ENCODE measurements around the gene PPP1R9A.

DNA sequence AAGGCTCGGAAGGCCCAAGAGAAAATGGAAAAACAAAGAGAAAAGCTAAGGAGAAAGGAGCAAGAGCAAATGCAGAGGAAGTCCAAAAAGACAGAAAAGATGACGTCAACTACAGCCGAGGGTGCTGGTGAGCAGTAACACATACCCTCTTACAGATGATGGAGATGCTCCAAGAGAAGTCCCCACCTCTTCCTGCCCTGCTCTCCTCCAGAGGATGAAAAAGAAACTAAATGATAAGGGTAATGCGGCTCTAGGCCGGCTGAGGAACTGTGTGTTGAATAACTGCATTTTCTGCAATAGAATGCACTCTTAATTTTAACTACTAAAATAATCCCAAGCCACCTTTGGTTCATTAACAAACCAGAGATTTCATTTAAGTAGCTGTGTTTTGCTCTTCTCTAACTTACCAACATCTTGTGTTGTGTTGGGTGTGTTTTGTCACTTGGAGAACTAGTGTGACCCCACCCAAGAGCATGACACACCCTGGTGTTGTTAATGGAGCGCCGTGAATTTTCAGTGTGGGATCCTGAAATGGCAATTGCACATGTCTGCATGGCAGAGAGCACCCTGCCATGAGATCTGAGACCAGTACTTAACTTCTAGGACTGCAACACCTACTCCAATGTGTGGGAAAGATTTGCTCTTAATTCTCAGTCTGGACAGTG, 382.9 kb downstream of the PPP1R9A start:
- TF ChIP-seq POLR2A (IDR thresholded peaks at IDR 0.05; ENCODE audit: low read depth, low read length) (no peak), CREB1 (IDR thresholded peaks at IDR 0.05; ENCODE audit: low read depth) (no peak), STAT1 (conservative IDR thresholded peaks at IDR 0.05) (no peak), SMC3 (IDR thresholded peaks at IDR 0.05; ENCODE audit: borderline replicate concordance, low read length) (no peak), JUND (IDR thresholded peaks at IDR 0.05; ENCODE audit: low read depth, low read length) (no peak), TARDBP (IDR thresholded peaks at IDR 0.05; ENCODE audit: borderline replicate concordance) (no peak)
- TF ChIP-seq, protein P1, sequence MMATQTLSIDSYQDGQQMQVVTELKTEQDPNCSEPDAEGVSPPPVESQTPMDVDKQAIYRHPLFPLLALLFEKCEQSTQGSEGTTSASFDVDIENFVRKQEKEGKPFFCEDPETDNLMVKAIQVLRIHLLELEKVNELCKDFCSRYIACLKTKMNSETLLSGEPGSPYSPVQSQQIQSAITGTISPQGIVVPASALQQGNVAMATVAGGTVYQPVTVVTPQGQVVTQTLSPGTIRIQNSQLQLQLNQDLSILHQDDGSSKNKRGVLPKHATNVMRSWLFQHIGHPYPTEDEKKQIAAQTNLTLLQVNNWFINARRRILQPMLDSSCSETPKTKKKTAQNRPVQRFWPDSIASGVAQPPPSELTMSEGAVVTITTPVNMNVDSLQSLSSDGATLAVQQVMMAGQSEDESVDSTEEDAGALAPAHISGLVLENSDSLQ (IDR thresholded peaks at IDR 0.05), result no peak
- TF ChIP-seq, protein P2, sequence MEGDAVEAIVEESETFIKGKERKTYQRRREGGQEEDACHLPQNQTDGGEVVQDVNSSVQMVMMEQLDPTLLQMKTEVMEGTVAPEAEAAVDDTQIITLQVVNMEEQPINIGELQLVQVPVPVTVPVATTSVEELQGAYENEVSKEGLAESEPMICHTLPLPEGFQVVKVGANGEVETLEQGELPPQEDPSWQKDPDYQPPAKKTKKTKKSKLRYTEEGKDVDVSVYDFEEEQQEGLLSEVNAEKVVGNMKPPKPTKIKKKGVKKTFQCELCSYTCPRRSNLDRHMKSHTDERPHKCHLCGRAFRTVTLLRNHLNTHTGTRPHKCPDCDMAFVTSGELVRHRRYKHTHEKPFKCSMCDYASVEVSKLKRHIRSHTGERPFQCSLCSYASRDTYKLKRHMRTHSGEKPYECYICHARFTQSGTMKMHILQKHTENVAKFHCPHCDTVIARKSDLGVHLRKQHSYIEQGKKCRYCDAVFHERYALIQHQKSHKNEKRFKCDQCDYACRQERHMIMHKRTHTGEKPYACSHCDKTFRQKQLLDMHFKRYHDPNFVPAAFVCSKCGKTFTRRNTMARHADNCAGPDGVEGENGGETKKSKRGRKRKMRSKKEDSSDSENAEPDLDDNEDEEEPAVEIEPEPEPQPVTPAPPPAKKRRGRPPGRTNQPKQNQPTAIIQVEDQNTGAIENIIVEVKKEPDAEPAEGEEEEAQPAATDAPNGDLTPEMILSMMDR (IDR thresholded peaks at IDR 0.05 in 2 of 3, conservative IDR thresholded peaks at IDR 0.05 in 1 of 3; ENCODE audit: control insufficient read depth in 2 of 3, extremely low read depth in 1 of 3, insufficient read depth in 1 of 3, low read depth in 3 of 3, low read length in 3 of 3), result no peak

Measured in GM12878 (cell line).